Activated naive CD4-positive, alpha-beta T cell treated with anti-CD3 and anti-CD28 coated beads, Interleukin-2, amount 10 ng/mL, durations not matched to agents 7 days and 5 days (primary cell): Measurements from ENCODE around the gene KCNG4.
"Not testable (repeated sequence)": the region's sequence is repeated elsewhere in the genome, so short reads cannot be mapped to it uniquely, and the experiment has no call there.

Experiments
- CTCF ChIA-PET: fragments of 350-600 bp; sonication (Branson Sonifier 250); formaldehyde crosslinking; loops from one replicate; lab custom pipeline; 2021; ENCODE audit warnings: antibody characterized with exemption; lab: Charles Lee
- DNase-seq: peaks from one replicate; pipeline ENCODE4 v3.0.0-alpha.2; 2020
- H3K27ac Mint-ChIP-seq: one replicate; pipeline ENCODE4 v1.8.0; 2021; ENCODE audit warnings: mild to moderate bottlenecking, moderate library complexity, mixed read lengths
- H3K27me3 Mint-ChIP-seq: one replicate; pipeline ENCODE4 v1.8.0; 2021; ENCODE audit warnings: mild to moderate bottlenecking, mixed read lengths
- H3K36me3 Mint-ChIP-seq: one replicate; pipeline ENCODE4 v1.8.0; 2021; ENCODE audit warnings: mixed read lengths
- H3K4me1 Mint-ChIP-seq: one replicate; pipeline ENCODE4 v1.8.0; 2021; ENCODE audit warnings: mixed read lengths
- H3K4me3 Mint-ChIP-seq: one replicate; pipeline ENCODE4 v1.8.0; 2021; ENCODE audit warnings: mild to moderate bottlenecking, moderate library complexity, mixed read lengths
- H3K9me3 Mint-ChIP-seq: one replicate; pipeline ENCODE4 v1.8.0; 2021; ENCODE audit warnings: mixed read lengths

The KCNG4 gene

DNA sequence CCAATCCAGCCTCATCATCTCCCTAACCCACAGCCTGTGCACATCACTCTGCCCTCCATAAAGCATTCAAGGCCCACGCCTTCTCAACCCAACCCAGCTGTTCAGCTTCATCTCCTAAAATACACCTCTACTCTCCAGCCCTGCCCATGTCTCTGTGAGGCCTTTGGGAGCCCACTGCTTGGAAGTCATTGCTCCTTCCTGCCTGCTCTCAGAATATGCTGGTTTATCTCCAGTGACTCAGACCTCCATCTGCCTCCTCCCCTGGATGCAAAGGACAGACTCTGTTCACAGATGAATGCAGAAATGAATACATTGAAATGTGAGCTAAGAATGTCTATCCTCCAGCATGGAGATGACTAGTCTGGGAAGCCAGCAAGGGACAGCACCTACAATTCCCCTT lies 19.0 kb downstream of the KCNG4 start:
- H3K27ac Mint-ChIP-seq: no peak overlapping the region
- no peaks in the 10 kb centered on the region for H3K4me1 Mint-ChIP-seq
- CTCF ChIA-PET: no interaction called here
- peaks cover 7% of the 10 kb centered on the region for H3K27me3 Mint-ChIP-seq
- H3K4me3 Mint-ChIP-seq: no peak overlapping the region
- H3K9me3 Mint-ChIP-seq: no peaks in the 10 kb centered on the region
- no peak for DNase-seq
- H3K36me3 Mint-ChIP-seq: no peaks in the 10 kb centered on the region

DNA sequence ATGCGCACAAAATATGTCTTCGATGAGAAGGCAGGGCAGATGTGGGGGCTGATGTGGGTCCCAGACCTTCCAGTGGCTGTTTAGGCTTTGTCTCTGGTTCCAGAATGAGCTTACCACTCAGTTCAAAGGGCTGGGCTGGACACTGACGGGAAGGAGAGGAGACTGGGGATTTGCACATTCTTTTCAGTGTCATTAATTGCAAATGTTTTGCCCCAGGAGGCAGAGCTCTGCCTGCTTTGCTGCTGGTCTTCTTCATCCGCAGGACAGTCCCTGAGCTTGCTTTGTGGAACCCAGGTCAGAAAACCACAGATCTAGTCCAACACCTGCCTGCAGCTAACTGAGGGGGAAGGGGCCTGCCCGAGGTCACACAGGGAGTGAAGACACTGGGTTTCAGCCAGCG lies 20.9 kb downstream of the KCNG4 start:
- DNase-seq: no peak
- Mint-ChIP-seq H3K9me3 (no peaks in the 10 kb centered on the region), H3K4me1 (no peaks in the 10 kb centered on the region), H3K4me3 (no peak overlapping the region), H3K27me3 (peaks cover 6% of the 10 kb centered on the region), H3K36me3 (no peaks in the 10 kb centered on the region), H3K27ac (no peak overlapping the region)
- CTCF ChIA-PET: no interaction called here

DNA sequence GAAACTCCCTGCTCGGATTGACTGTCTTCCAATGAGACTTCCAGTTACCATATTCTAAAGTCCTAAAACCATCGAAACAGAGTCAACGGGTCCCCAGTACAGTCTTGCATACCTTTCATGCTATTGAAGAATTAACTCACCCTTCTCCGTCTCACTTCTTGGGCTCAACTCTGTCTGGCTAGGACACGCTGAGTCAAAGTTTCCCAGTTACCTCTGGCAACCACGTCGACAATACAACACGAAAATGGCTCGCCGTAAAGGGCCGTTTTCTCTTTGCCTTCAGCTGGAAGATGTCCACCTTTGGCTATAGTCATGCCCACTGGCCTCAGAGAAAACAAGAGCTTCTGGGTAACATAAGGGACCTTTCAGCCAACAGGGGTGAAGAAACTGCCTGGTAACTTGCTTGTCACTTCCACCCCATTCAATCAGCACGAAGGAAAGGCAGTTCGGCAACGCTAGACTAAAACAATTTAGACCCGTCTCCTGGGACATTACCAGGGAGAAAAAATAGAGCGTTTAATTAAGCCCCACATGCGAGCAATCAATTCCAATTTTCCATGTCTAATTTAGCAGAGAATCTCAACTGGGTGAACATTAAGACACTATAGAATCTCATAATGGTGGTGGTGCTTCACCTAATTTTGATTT lies 21.5 kb downstream of the KCNG4 start:
- H3K4me1 Mint-ChIP-seq: no peaks in the 10 kb centered on the region
- no peaks in the 10 kb centered on the region for H3K36me3 Mint-ChIP-seq
- H3K27ac Mint-ChIP-seq: no peak overlapping the region
- DNase-seq: no peak
- peaks cover 6% of the 10 kb centered on the region for H3K27me3 Mint-ChIP-seq
- H3K9me3 Mint-ChIP-seq: no peaks in the 10 kb centered on the region
- no peak overlapping the region for H3K4me3 Mint-ChIP-seq
- CTCF ChIA-PET: no interaction called here

DNA sequence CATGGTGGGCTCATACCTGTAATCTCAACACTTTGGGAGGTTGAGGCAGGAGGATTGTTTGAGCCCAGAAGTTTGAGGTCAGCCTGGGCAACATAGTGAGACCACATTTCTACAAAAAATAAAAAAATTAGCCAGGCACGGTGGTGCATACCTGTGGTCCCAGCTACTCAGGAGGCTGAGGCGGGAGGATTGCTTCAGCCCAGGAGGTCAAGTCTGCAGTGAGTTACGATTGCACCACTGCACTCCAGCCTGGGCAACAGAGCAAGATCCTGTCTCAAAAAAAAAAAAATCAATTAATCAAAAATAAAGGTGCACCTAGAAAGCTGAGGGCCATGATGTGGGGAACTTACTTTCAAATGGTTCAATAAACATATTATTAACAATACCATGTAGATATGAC lies 23.7 kb downstream of the KCNG4 start:
- H3K4me3 Mint-ChIP-seq, H3K27me3 Mint-ChIP-seq, H3K4me1 Mint-ChIP-seq, DNase-seq, H3K9me3 Mint-ChIP-seq, CTCF ChIA-PET, H3K27ac Mint-ChIP-seq, H3K36me3 Mint-ChIP-seq: not testable (repeated sequence)

DNA sequence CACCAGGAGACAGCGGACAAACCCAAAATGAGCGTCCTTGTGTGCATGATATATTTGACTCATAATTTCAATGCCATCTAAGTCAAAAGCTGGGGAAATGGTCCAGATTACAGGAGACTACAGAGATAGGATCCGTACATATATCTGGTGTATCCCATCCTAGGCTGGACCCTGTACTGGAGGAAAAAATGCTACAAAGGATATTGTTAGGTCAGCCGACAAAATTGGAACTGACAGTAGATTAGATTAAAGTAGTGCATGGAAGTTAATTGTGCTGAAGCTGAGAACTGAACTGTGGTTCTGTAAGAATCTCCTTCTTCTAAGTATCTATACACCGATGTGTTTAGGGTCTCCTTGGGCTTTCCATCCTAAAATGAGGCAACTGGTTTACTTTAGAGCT lies 24.3 kb downstream of the KCNG4 start:
- Mint-ChIP-seq H3K4me1 (no peaks in the 10 kb centered on the region), H3K27ac (no peak overlapping the region), H3K27me3 (no peaks in the 10 kb centered on the region), H3K9me3 (no peaks in the 10 kb centered on the region), H3K36me3 (no peaks in the 10 kb centered on the region), H3K4me3 (no peak overlapping the region)
- CTCF ChIA-PET: interaction anchor here (0.6 kb wide), 1 partner anchor 75 kb away, joined by 3 read pairs; no protein-coding TSS in a partner anchor
- no peak for DNase-seq

DNA sequence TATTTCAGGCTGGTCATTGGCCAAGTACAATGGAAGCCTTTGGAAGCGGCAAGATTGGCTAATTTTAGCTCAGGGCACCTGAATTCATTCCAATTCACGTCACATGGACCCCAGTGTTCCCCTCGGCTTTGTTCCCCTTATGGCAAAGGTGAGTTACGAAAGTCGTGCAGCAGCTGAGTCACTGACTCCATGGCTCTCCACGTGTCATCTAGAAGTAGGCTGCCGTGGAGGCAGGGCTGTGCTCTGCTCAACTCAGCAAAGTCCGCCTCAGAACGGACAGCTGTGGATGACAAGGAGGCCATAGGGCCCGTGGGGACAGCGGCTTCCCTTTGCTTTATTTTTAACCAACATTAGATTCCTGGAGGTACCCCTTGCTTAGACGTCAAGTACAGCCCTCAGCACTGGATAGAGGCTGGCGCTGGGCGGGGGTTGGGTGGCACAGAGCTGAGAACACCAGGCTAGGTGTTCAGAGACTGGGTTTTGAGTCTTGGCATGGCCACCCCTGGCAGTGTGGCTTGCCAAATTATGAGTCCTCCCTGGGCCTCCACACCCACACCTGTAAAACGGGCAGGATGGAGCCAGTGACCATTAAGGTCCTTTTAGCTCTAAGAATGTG lies 25.3 kb downstream of the KCNG4 start:
- CTCF ChIA-PET: interaction anchor here (1.0 to 1.2 kb wide), 3 partner anchors 11 to 39 kb away, joined by 3 to 4 read pairs (median 3); partner anchors contain the start of gene TAF1C
- no peaks in the 10 kb centered on the region for H3K27me3 Mint-ChIP-seq
- H3K27ac Mint-ChIP-seq: no peak overlapping the region

DNA sequence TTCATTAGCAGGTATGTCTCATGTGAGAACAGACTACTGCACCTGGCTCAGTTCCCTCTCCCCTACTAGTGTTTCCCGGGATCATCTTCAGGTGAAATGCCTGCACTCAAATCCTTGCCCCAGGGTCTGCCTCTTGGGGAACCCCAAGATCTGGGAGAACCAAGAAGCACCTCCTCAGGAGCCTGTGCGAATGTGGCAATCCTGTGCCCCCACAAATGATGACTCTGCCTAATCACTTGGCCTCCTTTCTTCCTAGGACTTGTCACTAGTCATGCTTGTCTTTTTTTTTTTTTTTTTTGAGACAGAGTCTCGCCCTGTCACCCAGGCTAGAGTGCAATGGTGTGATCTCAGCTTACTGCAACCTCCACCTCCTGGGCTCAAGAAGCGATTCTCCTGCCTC lies 27.2 kb downstream of the KCNG4 start:
- Mint-ChIP-seq H3K4me1 (no peaks in the 10 kb centered on the region), H3K27ac (no peak overlapping the region), H3K9me3 (no peaks in the 10 kb centered on the region), H3K27me3 (no peaks in the 10 kb centered on the region), H3K36me3 (no peaks in the 10 kb centered on the region), H3K4me3 (no peak overlapping the region)
- DNase-seq: no peak
- CTCF ChIA-PET: no interaction called here

More for the DNA sequence above, 25.3 kb downstream of the KCNG4 start:
- Mint-ChIP-seq H3K36me3 (no peaks in the 10 kb centered on the region), H3K4me1 (no peaks in the 10 kb centered on the region), H3K4me3 (no peak overlapping the region), H3K9me3 (no peaks in the 10 kb centered on the region)
- DNase-seq: no peak

DNA sequence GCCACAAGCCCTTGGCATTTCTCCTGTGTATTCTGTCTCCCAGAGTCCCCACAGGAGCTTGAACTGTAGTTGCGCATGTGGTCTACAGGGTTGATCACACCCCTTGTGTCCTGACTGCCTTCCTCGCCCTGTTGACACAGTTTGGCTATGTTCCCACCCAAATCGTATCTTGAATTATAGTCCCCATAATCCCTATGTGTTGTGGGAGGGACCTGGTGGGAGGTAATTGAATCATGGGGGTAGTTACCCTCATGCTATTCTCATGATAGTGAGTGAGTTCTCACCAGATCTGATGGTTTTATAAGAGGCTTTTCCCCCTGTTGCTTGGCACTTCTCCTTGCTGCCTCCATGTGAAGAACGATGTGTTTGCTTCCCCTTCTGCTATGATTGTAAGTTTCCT lies 27.7 kb downstream of the KCNG4 start:
- CTCF ChIA-PET: no interaction called here
- H3K27me3 Mint-ChIP-seq: no peaks in the 10 kb centered on the region

DNA sequence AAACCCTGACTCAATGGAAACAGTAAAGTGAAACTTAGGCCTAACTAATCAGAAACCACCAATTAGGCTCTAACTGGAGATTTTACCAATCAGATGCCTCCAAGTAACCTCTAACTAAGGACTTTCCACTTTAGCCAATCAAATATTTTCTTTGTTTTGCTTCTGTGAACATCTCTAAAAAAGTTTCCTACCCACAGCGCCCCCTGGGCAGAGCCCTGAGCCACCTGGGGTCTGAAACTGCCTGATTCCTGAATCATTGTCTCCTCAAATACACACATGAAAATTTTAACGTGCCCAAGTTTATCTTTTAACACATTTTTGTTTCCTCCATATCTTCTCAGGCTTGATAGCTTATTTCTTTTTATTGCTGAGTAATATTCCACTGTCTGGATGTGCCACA lies 29.8 kb downstream of the KCNG4 start:
- no peak overlapping the region for H3K4me3 Mint-ChIP-seq
- H3K27me3 Mint-ChIP-seq: no peaks in the 10 kb centered on the region
- no peaks in the 10 kb centered on the region for H3K36me3 Mint-ChIP-seq
- no peak overlapping the region for H3K27ac Mint-ChIP-seq
- CTCF ChIA-PET: no interaction called here
- no peaks in the 10 kb centered on the region for H3K4me1 Mint-ChIP-seq
- H3K9me3 Mint-ChIP-seq: no peaks in the 10 kb centered on the region
- no peak for DNase-seq

More for the DNA sequence above, 27.7 kb downstream of the KCNG4 start:
- no peak for DNase-seq
- no peak overlapping the region for H3K27ac Mint-ChIP-seq
- H3K4me1 Mint-ChIP-seq: no peaks in the 10 kb centered on the region
- no peak overlapping the region for H3K4me3 Mint-ChIP-seq
- H3K36me3 Mint-ChIP-seq: no peaks in the 10 kb centered on the region
- no peaks in the 10 kb centered on the region for H3K9me3 Mint-ChIP-seq

DNA sequence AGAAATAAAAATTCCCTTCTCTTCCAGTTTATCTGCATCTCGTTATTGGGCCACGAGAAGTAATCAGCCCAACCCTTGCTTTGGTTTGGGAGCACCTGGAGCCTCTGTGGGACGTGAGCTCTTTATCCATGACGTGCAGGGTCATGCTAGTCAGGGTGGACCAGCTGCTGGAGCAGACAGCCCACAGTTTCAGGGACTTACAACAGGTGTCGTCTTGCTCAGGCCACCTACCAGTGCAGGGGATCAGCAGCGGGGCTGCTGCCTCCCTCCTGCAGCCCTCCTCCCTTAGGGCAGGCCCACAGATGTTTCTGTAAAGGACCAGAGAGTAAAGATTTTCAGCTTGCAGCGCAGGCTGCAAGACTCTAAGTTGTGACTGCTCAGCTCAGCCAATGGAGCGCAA lies 31.9 kb downstream of the KCNG4 start:
- DNase-seq: no peak
- Mint-ChIP-seq H3K36me3 (no peaks in the 10 kb centered on the region), H3K9me3 (no peaks in the 10 kb centered on the region), H3K4me3 (no peak overlapping the region), H3K27me3 (no peaks in the 10 kb centered on the region), H3K27ac (no peak overlapping the region), H3K4me1 (no peaks in the 10 kb centered on the region)
- CTCF ChIA-PET: interaction anchor here (1.3 kb wide), 1 partner anchor 21 kb away, joined by 3 read pairs; the partner anchor contains the start of gene TAF1C

DNA sequence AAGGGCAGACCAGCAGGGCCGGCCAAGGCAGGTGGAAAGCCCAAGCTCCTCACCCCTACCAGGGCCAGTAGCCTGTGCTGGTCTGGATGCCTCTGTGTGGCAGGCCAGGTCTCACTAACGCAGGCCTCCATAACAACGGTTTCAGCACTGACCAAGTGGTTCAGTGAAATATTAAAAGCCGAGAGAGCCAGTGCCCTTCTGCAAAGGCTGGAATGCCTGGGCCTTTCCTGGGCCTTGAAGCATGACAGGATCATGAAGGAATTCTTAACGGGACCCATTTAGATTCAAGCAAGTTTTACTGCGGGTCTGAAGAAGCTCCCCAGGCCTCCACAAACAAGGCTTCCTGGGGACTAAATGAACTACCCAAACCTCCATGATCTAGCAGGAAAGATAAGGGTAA lies 32.6 kb downstream of the KCNG4 start:
- H3K36me3 Mint-ChIP-seq: no peaks in the 10 kb centered on the region
- H3K4me3 Mint-ChIP-seq: no peak overlapping the region
- no peaks in the 10 kb centered on the region for H3K27me3 Mint-ChIP-seq
- H3K9me3 Mint-ChIP-seq: no peaks in the 10 kb centered on the region
- H3K27ac Mint-ChIP-seq: no peak overlapping the region
- H3K4me1 Mint-ChIP-seq: no peaks in the 10 kb centered on the region
- no peak for DNase-seq
- CTCF ChIA-PET: no interaction called here

DNA sequence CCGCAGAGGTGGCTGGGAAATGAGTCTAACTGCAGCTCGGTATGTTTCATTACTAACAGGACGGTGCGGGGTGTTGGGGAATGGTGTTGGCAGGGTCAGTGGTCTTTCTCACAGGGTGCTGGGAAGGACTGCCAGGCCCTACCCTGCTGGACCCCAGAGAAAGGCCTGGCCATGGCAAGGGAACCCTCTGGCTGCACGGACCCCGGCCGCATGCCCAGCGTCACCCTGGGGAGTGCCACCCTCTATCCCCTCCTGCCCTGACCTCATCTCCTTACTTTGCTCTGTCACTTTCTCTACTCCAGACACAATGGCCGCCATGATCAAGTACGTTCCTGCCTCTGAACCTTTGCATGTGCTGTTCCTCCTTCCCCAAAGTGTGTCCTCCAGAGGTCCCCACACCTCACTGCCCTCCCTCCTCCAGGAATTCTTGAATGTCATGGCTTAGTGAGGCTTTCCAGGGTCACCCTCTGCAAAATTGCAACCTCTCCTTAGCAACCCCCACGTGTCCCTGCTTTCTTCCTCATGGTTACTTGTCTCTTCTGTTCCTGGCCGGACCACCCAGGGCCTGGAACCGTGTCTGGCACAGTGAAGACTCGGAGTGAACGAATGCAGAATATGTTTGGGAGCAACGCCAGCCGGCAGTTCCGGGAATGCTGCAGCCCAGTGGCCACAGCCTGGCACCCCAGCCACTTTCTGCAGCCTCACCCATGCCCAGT lies 33.7 kb downstream of the KCNG4 start:
- Mint-ChIP-seq H3K27ac (no peak overlapping the region), H3K4me1 (no peaks in the 10 kb centered on the region), H3K36me3 (no peaks in the 10 kb centered on the region), H3K27me3 (no peaks in the 10 kb centered on the region), H3K9me3 (no peaks in the 10 kb centered on the region), H3K4me3 (no peak overlapping the region)
- no peak for DNase-seq
- CTCF ChIA-PET: no interaction called here

DNA sequence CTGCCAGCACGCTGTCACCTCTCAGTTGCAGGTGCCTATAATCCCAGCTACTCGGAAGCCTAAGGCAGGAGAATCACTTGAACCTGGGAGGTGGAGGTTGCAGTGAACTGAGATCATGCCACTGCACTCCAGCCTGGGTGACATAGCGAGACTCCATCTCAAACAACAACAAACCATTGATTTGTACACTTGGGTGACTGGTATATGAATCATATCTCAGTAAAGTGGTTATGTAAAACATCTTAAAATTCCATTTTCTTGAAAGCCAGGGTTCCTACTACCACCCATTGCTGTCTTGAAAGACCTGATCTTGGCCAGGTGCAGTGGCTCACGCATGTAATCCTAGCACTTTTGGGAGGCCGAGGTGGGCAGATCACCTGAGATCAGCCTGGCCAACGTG lies 34.7 kb downstream of the KCNG4 start:
- H3K27ac Mint-ChIP-seq, H3K36me3 Mint-ChIP-seq, DNase-seq, H3K27me3 Mint-ChIP-seq, H3K4me1 Mint-ChIP-seq, H3K4me3 Mint-ChIP-seq, H3K9me3 Mint-ChIP-seq, CTCF ChIA-PET: not testable (repeated sequence)

DNA sequence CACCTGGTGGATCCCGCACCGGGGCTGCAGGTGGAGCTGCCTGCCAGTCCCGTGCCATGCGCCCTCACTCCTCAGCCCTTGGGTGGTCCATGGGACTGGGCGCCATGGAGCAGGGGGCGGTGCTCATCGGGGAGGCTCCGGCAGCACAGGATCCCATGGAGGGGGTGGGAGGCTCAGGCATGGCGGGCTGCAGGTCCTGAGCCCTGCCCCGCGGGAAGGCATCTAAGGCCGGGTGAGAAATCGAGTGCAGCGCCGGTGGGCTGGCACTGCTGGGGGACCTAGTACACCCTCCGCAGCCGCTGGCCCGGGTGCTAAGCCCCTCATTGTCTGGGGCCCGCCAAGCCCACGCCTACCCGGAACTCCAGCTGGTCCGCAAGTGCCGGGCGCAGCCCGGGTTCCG lies 35.3 kb downstream of the KCNG4 start:
- H3K27ac Mint-ChIP-seq, H3K4me1 Mint-ChIP-seq, DNase-seq, H3K36me3 Mint-ChIP-seq, H3K27me3 Mint-ChIP-seq, CTCF ChIA-PET, H3K9me3 Mint-ChIP-seq, H3K4me3 Mint-ChIP-seq: not testable (repeated sequence)

DNA sequence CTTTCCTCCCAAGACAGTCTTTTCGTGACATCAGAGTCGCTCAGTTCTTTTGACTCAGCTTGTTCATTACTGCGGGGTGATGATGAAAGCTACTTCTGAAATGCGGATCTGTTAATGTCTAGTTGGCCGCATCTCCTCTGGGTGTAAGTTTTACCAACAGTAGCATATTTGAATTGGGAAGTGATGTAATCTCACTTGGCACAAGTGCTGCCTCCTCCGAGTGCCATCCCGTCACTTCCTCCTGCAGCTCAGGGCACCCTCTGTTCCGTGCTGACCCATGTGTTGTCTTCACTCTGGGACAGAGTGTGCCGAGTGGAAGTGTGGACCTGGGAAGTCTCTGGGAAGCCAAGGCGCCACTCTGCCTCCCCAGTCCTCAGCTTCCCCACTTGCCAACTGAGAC lies 40.0 kb downstream of the KCNG4 start:
- H3K36me3 Mint-ChIP-seq: no peaks in the 10 kb centered on the region
- H3K27me3 Mint-ChIP-seq: peaks cover 8% of the 10 kb centered on the region
- no peak overlapping the region for H3K4me3 Mint-ChIP-seq
- DNase-seq: no peak
- CTCF ChIA-PET: no interaction called here
- H3K9me3 Mint-ChIP-seq: no peaks in the 10 kb centered on the region
- peaks cover under 1% of the 10 kb centered on the region for H3K4me1 Mint-ChIP-seq
- no peak overlapping the region for H3K27ac Mint-ChIP-seq
